Esophagus squamous epithelium (tissue), 4 donors: ENCODE measurements around the gene RGL3.

Source experiments
- CTCF ChIP-seq, 6 experiments: fragments of 450-650 bp in 4 of 6; fragments of 200-600 bp in 2 of 6; sonication (generic) in 2 of 6; IDR thresholded peaks; one replicate each; pipeline ENCODE4 v1.5.1; 2016 to 2019; ENCODE audit warnings: antibody characterized with exemption in 6 of 6, mild to moderate bottlenecking in 4 of 6, moderate library complexity in 4 of 6
- POLR2A ChIP-seq, 4 donors: fragments of 450-650 bp; IDR thresholded peaks; one replicate each; pipeline ENCODE4 v1.6.1; 2017; ENCODE audit warnings: antibody characterized with exemption in 4 of 4, mild to moderate bottlenecking in 4 of 4, moderate library complexity in 3 of 4

DNA sequence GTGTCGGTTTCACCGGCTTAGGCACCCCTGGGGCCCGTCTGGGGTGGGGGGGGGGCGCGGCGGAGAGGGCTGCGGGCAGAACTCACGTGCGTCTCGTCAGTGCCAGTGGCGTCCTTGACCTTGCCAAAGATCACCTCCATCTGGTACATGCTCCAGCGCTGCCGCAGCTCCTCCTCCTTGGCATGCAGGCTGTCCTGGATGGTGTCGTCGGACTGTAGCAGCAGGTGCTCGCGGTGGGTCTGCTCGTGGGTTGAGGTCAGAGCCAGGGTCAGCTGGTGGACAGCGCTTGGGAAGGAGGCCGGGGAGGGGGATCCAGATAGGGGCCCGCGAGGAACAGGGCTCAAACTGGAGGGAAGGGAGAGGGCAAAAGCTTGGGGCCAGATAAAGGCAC, 4.7 kb upstream of the RGL3 start:
- TF ChIP-seq POLR2A (IDR thresholded peaks at IDR 0.05) (no peak), CTCF (IDR thresholded peaks at IDR 0.05) (no peak)
